ENCODE results near the gene ABHD6.

DNA sequence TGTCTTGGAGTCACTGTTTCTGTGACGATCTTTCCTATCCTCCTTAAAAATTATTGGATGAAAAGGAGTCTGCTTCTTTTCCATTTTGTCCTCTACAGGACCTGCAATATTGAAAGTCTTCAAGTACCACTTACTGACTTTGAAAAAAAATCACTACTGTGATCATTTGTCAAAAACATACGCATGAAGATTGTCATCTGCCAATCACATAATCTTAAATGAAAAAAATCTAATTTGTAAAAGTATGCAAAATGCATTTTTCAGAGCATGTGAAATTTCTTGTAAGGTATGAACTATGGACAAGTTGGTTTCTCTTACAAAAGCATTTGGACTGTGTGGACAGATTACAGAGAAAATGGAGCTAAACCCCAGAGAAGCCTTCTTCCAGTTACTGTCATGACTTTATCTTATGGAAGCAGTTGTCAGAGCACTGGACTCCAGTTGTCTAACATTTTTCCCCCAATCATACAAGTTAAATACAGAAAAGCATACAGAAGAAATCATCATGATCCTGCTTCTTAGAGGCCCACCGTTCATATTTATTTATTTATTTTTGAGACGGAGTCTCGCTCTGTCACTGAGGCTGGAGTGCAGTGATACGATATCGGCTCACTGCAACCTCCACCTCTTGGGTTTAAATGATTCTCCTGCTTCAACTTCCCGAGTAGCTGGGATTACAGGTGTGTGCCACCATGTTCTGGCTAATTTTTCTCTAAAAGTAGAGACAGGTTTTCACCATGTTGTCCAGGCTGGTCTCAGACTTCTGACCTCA, 91.7 kb downstream of the ABHD6 start:
- TF ChIP-seq, protein P1, sequence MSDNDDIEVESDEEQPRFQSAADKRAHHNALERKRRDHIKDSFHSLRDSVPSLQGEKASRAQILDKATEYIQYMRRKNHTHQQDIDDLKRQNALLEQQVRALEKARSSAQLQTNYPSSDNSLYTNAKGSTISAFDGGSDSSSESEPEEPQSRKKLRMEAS (IDR thresholded peaks at IDR 0.05) = no peak
- no peak for TF ChIP-seq FOXM1 (IDR thresholded peaks at IDR 0.05; ENCODE audit: borderline replicate concordance, low read depth)
- TF ChIP-seq TEAD4 (IDR thresholded peaks at IDR 0.05) = no peak
- TF ChIP-seq EP300 (IDR thresholded peaks at IDR 0.05; ENCODE audit: borderline replicate concordance) = no peak
- TF ChIP-seq, protein P2, sequence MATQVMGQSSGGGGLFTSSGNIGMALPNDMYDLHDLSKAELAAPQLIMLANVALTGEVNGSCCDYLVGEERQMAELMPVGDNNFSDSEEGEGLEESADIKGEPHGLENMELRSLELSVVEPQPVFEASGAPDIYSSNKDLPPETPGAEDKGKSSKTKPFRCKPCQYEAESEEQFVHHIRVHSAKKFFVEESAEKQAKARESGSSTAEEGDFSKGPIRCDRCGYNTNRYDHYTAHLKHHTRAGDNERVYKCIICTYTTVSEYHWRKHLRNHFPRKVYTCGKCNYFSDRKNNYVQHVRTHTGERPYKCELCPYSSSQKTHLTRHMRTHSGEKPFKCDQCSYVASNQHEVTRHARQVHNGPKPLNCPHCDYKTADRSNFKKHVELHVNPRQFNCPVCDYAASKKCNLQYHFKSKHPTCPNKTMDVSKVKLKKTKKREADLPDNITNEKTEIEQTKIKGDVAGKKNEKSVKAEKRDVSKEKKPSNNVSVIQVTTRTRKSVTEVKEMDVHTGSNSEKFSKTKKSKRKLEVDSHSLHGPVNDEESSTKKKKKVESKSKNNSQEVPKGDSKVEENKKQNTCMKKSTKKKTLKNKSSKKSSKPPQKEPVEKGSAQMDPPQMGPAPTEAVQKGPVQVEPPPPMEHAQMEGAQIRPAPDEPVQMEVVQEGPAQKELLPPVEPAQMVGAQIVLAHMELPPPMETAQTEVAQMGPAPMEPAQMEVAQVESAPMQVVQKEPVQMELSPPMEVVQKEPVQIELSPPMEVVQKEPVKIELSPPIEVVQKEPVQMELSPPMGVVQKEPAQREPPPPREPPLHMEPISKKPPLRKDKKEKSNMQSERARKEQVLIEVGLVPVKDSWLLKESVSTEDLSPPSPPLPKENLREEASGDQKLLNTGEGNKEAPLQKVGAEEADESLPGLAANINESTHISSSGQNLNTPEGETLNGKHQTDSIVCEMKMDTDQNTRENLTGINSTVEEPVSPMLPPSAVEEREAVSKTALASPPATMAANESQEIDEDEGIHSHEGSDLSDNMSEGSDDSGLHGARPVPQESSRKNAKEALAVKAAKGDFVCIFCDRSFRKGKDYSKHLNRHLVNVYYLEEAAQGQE (IDR thresholded peaks at IDR 0.05; ENCODE audit: low read depth) = no peak
- TF ChIP-seq RAD21 (IDR thresholded peaks at IDR 0.05; ENCODE audit: low read depth) = no peak
